ENCODE results near the gene ATP9B.

GRCh38 chr18:79100944-79101343 lies 31.8 kb downstream of the ATP9B start:
- TF ChIP-seq CTCF (conservative IDR thresholded peaks at IDR 0.05) = no peak
- no peak for TF ChIP-seq ZFX (IDR thresholded peaks at IDR 0.05)
